HCEC 1CT (cell line): ENCODE data around the gene RELB.

Experiments used
- DNase-seq: peaks from one replicate; pipeline ENCODE4 v3.0.0-alpha.2; 2017

The RELB gene

GRCh38 chr19:45061965-45062364 lies 60.7 kb downstream of the RELB start:
- no peak for DNase-seq

GRCh38 chr19:45063851-45064801 lies 62.9 kb downstream of the RELB start:
- DNase-seq = no peak

- no peak for DNase-seq
These were observed 65.8 kb downstream of the RELB start for GRCh38 chr19:45066921-45067661.

GRCh38 chr19:45068041-45068440 lies 66.8 kb downstream of the RELB start:
- DNase-seq = no peak

- DNase-seq = no peak
These were observed 67.8 kb downstream of the RELB start for GRCh38 chr19:45069056-45069455.

- DNase-seq = no peak
These were observed 69.0 kb downstream of the RELB start for GRCh38 chr19:45070214-45070613.

GRCh38 chr19:45070861-45071544 lies 69.7 kb downstream of the RELB start:
- no peak for DNase-seq

- DNase-seq = no peak
These were observed 70.3 kb downstream of the RELB start for GRCh38 chr19:45071545-45071938.

- DNase-seq = no peak
These were observed 70.9 kb downstream of the RELB start for GRCh38 chr19:45071969-45072790.

- no peak for DNase-seq
These were observed 73.6 kb downstream of the RELB start for GRCh38 chr19:45074744-45075300.

- no peak for DNase-seq
These were observed 74.2 kb downstream of the RELB start for GRCh38 chr19:45075301-45076028.

- DNase-seq = no peak
These were observed 75.0 kb downstream of the RELB start, which contains the start of gene ZNF296 for GRCh38 chr19:45076029-45076850. TSS of gene ZNF296 (minus strand) at chr19:45076478. CDS start at chr19:45076373, 105 bp downstream.

GRCh38 chr19:45076851-45077730 lies 75.8 kb downstream of the RELB start:
- no peak for DNase-seq

GRCh38 chr19:45078390-45079062 lies 77.3 kb downstream of the RELB start:
- no peak for DNase-seq

GRCh38 chr19:45079063-45079910 lies 78.0 kb downstream of the RELB start, which contains the start of gene GEMIN7:
TSS of gene GEMIN7 (plus strand) at chr19:45079260. CDS start at chr19:45090115, 10,855 bp downstream.
- DNase-seq = peak; percentile 72

GRCh38 chr19:45079911-45080370 lies 78.7 kb downstream of the RELB start:
- DNase-seq = no peak

GRCh38 chr19:45082170-45082569 lies 80.9 kb downstream of the RELB start:
- no peak for DNase-seq
